Measurements from ENCODE around the gene NAGA.
"Not testable (repeated sequence)": the region's sequence is repeated elsewhere in the genome, so short reads cannot be mapped to it uniquely, and the experiment has no call there.

NAGA gene

DNA sequence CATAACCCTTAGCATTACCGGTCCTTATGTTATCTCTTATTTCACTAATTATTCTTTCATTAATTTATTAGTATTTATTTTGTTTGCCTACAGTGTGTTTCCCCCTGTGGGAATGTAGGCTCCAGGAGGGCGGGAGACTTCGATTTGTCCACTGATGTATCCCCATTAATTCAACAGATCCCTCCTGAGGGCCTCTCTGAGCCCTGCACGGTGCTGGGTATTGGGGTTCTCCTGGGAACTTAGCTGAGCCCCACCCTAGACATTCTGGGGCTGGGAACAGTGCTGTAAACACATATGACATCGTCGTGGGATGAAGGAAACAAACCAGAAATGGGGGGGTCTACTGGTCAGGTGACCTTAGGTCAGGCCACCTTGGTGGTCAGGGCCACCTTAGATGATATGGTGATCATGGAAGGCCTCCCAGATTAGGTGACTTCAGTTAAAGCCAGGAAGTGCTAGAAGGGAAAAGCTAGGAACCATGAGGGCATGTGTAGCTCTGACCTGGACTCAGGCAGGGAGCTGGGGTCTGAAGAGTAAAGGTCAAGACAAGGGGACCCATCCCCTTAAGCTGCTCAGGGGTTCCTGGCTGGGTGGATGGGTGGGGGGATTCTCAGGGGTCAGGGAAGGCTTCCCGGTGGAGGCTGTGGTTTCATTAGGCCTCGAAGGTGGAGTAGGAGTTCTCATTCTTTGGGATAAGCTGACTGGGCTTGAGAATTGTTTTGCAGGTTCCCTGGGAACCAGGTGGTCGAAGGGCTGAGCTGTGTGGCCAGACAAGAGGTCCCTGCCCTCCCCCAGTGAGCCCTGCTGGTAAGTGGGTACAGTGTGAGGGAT, 4.4 kb upstream of the NAGA start:
- no peak for DNase-seq (ENCODE audit: low spot score)

DNA sequence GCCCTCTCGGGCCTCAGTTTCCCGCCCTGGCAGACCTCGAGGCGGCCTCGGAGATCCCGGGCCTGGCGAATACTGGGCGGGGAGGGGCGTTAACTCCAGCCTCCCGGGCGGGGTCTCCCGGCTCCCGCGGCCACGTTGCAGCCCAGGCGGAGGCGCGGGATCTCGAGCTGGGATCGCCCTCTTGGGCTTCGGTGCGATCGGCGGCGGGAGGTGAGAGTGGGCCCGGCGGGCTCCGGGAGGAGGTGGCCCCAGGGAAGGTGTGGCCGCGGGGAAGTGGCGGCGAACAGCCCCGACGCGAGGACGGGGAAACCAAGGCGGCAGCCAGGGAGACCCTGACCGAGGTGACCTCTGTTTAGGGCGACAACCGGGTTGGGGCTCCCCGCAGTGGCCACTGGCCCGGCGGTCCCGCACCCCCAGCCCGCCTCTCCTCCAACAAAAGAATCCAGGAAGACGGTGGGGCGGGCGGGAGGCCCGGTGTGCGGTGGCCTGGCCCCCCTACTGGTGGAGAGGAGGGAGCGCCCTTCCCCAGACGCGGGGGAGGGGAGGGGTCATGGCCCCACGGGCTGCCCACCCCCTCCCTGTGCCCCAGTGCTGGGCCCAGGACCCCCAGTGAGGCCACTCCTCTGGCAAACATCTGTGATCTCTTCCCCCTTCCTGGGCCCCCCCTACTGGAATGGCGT, 3.7 kb upstream of the NAGA start, which contains the start of gene PHETA2:
Gene PHETA2, plus strand, starts transcription at position 117 of the 680 bp plus-strand sequence. CDS start 3,046 bp downstream, outside the sequence.
- DNase-seq (ENCODE audit: low spot score), result no peak

DNA sequence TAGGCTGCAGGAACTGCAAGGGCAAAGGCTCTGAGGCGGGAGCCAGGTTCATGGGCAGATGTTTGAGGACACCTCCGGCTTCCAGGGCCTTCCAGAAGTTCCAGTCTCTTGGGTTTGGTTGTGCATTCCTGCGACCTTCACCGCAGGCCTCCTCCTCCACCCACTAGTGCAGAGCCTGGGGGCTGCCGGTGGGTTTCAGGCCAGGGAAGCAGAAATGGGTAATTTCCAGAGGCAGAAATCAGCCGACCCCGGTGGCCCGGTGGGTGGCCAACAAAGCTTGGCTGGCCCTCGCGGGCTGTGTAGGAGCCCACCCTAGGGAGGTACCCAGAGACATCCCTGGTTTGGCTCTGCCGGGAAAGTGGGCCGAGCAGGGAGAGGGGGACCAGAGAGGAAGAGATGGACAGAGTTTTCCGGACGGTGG, 3.0 kb upstream of the NAGA start:
- DNase-seq (ENCODE audit: low spot score), result no peak

DNA sequence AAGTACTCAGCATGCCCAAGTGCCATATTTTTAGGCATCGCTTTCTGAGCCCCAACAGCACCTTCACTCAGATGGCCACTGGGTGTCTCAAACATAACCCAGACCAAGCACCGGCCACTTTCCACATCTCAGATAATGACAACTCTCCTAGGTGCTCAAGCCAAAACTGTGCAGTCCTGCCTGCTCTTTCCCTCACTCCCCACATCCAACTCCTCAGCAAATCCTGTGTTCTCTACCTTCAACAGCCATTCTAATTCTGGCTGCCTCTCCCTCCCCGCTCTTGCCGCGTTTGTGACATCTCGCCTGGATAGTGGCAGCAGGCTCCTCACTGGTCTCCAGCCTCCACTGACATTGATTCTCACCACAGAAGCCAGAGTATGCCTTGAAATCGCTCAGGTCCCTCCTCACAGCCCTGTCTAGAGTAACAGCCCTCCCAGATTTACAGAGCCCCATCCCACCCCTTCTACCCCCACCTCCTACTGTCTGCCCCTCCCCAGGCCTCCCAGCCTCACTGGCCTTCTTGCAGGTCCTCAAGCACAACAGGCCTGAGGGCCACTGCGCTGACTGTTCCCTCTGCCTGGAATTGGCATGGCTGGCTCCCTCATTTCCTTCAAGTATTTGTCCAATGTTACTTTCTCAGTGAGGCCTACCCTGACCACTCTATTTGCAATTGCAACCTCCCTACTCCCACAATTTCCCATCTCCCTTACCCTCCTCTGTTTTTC, 2.2 kb upstream of the NAGA start:
- no peak for DNase-seq (ENCODE audit: low spot score)

DNA sequence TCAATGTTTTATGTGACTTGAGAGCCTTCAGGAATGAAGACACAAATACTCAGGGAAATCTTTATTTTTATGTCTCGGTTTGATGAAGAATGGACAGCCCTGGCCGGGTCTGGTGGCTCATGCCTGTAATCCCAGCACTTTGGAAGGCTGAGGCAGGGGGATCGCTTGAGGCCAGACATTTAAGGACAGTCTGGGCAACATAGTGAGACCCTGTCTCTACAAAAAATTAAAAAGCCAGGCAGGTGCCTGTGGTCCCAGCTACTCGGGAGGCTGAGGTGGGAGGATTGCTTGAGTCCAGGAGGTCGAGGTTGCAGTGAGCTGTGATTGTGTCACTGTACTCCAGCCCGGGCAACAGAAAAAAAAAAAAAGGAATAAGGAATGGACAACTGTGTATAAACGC, 896 bp upstream of the NAGA start:
- DNase-seq (ENCODE audit: low spot score), result not testable (repeated sequence)

DNA sequence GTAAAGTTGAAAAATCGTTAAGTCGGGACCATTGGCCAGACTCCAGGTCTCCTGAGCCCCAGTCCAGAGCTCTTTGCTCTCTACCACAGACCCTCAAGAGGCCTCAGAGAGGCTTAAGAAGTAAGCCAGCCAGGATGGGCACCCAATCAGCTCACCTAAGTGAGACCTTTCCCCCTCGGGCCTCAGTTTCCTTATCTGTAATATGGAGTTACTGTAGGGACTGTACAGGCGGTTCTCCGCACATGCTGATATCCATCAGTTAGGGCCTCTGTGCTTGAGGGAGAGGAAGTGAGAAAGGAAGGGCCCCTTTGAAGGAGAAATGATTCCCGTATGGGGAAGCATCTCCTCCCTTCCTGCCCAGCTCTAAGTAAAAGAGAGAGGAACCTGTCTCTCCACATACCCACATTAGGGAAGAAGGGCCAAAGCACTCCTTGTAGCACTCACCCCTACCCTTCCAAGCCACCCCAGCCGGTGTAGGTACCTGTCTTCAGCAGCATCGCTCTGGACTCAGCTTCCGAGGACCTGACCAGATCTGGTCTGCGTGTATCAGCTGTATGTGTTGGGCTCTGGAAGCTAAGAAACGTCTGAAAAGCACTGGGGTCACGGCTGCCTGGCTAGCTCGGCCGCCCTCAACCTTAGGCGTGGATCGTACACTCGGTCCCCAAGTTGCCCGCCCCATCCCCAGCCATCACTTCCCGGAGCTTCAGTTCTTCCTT, 653 bp downstream of the NAGA start:
- DNase-seq (ENCODE audit: low spot score), result no peak

DNA sequence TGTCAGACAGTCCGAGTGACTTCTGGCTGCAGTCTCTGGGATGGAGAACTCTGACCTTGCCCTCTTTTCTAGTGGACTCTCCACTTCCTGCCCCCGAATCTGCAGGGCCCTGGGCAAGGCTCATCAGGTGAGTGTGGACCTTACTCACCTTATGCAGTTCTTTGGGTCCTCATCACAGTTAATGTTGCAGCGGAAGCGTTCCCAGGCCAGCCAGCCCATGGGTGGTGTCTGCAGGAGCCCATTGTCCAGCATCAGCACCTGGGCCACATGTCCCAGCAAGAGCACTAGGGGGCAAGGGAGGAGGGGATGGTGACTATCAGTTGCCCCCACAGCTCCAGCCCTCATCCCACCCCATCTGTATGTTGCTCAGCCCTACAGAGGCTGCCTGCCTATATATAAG, 2.3 kb downstream of the NAGA start:
- no peak for DNase-seq (ENCODE audit: low spot score)

DNA sequence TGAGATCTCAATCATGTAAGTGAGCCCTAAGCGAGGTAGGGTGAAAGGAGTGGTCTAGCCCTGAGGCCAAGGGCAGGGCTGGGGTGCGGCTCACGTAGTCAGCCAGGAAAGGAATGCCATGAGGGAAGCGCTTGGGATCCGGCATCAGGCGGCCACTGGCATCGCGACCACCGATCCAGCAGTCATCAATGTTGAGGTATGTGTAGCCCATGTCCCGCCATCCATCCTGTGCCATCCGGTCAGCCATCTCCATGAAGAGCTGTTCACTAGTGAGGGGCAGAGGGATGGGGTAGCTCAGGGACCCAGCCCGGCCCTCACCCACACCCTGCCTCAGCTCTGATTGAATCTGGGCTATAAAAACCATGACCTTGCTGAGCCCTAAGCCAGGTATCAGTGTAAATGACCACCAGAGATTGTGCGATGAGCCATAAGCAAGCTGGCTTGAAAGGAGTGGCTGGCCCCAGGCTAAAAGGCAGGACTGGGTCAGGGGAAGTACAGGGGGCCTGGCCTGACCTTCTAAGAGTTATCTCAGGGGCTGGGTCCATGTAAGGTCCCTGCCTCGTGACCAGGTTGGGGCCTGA, 2.9 kb downstream of the NAGA start:
- no peak for DNase-seq (ENCODE audit: low spot score)

DNA sequence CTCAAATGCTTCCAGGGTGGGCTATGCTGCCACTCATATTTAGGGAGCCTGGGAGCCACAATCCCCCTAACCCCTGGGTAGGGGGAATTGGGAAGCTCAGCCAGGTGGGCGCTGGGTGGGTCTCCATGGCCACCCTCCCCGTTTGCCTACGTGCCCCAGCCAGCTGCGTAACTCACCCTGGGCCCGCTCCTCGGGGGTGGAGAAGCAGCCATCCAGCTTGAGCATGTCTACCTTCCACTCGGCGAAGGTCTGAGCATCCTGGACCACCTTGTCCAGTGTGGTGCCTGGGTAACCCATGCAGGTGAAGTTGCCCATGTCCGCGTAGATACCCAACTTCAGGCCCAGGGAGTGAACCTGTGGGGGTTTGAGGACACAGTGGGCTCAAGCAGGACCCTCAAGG, 3.7 kb downstream of the NAGA start:
- DNase-seq (ENCODE audit: low spot score), result no peak

DNA sequence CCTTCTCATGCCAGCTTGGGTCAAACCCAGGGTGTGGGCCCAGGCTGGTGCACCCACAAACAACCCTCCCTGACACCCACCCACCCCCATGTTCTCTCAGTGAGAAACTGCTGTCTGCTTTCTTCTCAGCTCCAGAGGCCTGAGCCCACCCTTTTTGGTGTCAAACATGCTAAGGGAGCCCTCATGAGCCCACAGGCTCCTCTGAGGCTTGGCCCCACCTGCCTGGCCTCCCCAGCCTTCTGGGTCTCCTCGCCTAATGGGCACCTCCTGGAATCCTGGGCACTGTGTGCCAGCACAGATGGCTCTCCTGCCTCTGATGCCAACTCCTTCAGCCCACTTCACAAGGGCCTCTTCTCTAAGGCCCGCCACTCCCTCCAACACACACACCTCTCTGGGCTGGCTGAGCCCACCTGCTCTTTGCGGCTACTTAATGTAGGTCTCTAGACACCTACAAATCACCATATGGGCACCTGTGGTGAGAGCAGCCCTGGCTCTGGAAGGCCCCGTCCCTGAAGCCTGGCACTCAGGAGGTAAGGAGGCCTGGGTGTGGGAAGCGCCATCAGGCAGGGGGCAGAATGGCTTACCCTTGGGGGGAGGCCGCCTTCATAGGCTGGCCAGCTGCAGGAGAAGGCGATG, 4.4 kb downstream of the NAGA start:
- no peak for DNase-seq (ENCODE audit: low spot score)

DNA sequence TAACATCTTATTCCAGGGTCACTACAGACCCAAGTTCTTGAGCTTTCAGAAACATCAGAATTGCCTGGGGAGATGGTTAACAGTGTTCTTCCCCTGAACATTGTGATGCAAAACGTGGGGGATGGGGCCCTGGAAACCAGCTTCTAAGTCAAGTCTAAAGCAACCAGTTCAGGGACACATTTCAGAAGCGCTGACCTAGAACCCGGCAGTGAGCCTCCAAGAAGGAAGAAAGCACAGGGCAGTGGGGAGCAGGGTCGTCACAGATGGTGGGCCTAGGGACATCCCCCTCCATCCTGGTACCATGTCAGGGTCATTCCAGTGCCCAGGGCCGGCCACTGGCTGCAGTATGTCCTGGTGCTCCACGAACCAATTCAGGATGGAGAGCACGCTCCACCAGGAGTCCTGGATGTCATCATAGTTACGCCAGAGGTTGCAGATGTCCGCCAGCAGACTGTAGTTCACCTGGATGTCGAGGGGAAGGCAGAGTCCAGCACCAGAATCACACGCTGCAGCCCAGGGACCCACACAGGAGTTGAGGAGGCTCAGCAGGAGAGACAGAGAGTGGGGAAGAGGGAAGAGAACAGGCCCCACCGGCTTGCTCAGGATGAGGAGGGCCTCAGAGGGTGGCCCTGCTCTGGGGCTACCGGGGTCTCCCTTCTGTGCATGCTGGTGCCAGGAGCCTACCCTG, 5.0 kb downstream of the NAGA start:
- DNase-seq (ENCODE audit: low spot score), result no peak

DNA sequence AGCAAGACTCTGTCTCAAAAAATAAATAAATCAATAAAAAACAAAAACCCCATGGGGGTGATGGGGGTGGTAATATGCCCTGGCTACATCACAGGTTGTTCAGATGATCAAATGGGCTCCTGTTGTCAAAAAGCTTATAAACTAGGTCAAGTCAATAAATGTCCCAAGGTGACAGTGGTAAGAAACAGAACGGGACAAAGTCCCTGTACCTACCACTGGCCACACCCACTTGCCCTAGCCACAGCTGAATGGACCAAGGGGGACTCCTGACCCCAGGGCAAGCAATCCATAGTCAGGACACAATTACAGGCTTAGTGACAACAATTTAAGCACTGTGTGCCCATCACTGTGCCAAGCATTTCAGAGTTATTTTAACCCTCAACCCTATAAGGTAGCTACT, 6.0 kb downstream of the NAGA start:
- no peak for DNase-seq (ENCODE audit: low spot score)

DNA sequence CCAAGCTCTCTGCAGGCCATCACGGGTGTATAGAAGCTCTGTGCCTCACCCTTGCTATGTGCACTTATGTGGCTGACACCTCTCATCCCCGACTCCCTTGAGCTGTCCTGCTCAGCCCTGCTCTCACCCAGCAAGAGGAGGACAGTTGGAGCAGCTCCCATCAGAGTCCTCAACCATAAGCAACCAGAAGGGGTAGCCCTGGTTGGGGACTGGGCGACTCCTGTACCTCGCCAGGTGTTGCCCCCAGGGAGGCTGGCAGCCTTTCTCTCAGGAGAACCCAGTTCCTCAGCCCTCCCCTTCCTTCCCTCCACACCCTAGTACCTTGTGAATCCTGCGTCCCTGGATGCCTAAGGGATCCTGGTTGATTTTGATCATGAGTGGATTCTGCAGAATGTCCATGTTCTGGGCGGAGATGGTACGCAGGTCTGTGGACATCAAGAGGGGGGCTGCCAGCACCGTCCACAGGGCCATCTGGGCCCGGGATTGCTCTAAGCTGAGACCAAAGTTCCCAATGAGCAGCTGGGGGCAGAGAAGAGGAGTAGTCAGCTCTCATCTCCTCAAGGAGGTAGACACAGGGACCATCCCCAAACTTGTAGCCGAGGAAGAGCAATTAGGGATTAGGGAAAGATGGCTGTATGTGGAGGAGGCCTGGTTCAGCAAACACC, 8.0 kb downstream of the NAGA start:
- DNase-seq (ENCODE audit: low spot score), result no peak

DNA sequence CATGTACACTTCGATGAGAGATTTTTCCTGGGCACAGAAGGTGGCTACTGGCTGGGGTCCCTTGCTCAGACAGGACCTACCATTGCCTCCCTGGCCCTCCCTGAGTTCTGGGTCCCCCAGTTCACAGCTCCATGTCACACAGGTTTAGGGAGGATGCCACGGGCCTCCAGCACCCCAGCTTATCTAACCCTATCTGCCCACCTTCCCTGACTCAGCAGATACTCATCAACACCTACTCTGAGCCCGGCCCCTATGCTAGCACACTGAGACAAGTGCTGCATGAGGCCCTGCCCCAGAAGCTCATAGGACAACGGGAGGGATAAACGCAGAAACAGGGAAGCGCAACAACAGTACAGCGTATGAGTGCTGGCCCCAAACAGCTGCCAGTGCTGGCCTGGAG, 9.6 kb downstream of the NAGA start:
- DNase-seq (ENCODE audit: low spot score), result no peak

DNA sequence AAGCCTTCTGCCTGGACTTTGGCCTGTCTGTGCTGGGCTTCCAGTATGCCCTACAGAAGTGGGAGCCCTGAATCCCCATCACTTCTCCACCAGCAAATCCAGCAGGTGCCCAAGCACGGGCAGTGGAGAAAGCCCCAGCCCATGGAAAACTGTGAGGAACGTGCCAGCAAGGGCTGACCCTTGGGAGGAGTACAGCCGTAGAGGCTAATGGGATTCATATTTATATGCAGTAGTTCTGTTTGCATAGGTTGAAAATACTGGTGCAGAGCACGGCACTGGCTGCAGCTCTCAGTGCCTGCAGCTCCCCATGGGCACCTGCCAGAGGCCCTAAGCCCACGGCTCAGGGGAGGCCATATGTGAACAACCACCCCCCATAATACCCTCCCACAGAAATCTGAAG, 10.1 kb downstream of the NAGA start:
- no peak for DNase-seq (ENCODE audit: low spot score)

DNA sequence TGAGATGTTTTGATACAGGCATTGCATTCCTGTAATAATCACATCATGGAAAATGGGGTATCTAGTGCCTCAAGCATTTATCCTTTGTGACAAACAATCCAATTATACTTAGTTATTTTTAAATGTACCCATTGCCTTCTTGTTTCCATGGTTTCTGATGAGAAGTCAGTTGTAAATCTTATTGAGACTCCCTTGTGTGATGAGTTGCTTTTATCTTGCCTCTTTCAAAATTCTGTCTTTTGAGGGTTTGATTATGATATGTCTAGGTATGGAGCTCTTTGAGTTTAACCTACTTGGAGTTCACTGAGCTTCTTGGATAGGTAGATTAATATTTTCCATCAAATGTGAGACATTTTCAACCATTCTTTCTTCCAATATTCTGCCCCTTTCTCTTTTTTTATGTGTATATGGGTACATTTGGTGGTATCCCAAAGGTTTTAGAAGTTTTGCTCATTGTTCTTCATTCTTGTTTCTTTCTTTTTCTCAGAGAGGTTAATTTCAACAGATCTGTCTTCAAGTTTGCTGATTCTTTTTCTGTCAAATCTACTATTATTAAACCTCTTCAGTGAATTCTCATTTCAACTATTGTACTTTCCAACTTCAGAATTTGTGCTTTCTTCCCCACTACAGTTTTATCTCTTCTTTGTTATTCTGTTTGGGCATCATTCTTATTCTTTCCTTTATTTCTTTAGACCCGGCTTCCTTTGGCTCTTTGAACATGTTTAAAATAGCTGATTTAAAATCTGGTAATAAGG, 13.7 kb downstream of the NAGA start:
- DNase-seq (ENCODE audit: low spot score), result no peak

DNA sequence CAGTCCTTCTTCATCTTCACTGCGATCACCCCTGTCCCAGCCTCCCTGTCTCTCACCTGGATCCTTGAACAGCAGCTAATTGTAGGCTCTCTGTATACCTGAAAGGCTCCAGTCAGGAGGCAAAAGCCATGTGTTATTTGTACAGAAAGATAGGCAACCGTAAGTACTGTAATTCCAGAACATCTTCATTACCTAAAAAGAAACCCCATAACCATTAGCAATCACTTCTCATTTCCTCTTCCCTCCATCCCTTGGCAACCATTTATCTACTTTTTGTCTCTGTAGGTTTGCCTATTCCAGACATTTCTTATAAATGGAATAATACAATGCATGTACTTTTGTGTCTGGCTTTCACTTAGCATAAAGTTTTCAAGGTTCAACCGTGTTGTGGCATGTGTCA, 17.8 kb downstream of the NAGA start:
- no peak for DNase-seq (ENCODE audit: low spot score)

DNA sequence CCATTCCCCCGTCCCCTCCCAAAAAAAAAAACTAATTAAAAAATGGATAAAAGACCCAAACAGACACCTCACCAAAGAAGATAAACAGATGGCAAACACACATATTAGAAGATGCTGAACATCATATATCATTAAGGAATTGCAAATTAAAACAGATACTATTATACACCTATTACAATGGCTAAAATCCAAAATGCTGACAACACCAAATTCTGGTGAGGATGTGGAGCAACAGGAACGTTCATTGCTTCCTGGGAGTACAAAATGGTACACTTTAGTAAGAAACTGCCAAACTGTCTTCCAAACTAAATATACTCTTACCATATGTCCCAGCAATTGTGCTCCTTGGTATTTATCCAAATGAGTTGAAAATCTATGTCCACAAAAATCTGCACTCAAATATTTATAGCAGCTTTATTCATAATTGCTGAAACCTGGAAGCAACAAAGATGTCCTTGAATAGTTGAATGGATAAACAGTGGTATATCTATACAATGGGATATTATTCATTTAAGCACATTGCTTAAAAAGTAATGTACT, 19.9 kb downstream of the NAGA start:
- DNase-seq (ENCODE audit: low spot score), result no peak

DNA sequence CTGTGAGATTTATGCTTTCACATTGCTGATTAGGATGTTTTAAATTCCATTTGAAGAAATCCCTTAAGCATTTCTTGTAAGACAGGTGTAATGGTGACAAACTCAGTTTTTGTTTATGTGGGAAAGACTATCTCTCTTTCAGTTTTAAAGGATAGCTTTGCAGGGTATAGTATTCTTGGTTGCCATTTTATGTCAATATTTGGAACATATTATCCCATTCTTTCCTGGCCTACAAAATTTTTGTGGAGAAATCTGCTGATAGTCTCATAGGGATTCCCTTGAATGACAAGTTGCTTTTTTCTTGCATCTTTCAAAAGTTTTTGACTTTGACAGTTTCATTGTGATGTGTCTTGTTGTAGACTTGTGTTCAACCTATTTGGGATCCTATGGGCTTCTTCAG, 28.8 kb downstream of the NAGA start:
- no peak for DNase-seq (ENCODE audit: low spot score)
